Neural progenitor cell (in vitro differentiated cells): ENCODE measurements around the gene TMEM200C.

Experiments
- CTCF ChIP-seq: fragments of 200-600 bp; sonication (generic); IDR thresholded peaks from 2 replicates; pipeline ENCODE4 v1.5.1; 2017; ENCODE audit warnings: antibody characterized with exemption, mild to moderate bottlenecking
- EZH2 ChIP-seq: fragments of 200-600 bp; sonication (generic); IDR thresholded peaks from 2 replicates; pipeline ENCODE4 v1.6.1; 2017; ENCODE audit warnings: antibody characterized with exemption, mild to moderate bottlenecking, moderate library complexity
- EZH2phosphoT487 ChIP-seq: fragments of 200-600 bp; sonication (generic); IDR thresholded peaks from 2 replicates; pipeline ENCODE4 v1.6.1; 2017; ENCODE audit warnings: antibody characterized with exemption

GRCh38 chr18:5939801-5940667 lies 44.7 kb upstream of the TMEM200C start:
- no peak for TF ChIP-seq EZH2phosphoT487
- no peak for TF ChIP-seq CTCF
- TF ChIP-seq EZH2: no peak
